Choroid plexus epithelial cell (primary cell): ENCODE measurements around the gene TOX2.

Experiments used
- DNase-seq: peaks from one replicate; pipeline ENCODE4 v3.0.0-alpha.2; 2010; ENCODE audit warnings: low read depth
- H3K4me3 ChIP-seq: 2 replicates; pipeline ENCODE4 v1.5.1; 2011; ENCODE audit warnings: low read depth, mild to moderate bottlenecking, control low read depth, low read length, moderate library complexity
- TF ChIP-seq, protein P1 (sequence below): conservative IDR thresholded peaks from 2 replicates; pipeline ENCODE4 v1.5.1; 2011; ENCODE audit warnings: low read depth, mild to moderate bottlenecking, control low read depth, inconsistent platforms, low read length, moderate library complexity

The TOX2 gene, protein sequence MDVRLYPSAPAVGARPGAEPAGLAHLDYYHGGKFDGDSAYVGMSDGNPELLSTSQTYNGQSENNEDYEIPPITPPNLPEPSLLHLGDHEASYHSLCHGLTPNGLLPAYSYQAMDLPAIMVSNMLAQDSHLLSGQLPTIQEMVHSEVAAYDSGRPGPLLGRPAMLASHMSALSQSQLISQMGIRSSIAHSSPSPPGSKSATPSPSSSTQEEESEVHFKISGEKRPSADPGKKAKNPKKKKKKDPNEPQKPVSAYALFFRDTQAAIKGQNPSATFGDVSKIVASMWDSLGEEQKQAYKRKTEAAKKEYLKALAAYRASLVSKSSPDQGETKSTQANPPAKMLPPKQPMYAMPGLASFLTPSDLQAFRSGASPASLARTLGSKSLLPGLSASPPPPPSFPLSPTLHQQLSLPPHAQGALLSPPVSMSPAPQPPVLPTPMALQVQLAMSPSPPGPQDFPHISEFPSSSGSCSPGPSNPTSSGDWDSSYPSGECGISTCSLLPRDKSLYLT

DNA sequence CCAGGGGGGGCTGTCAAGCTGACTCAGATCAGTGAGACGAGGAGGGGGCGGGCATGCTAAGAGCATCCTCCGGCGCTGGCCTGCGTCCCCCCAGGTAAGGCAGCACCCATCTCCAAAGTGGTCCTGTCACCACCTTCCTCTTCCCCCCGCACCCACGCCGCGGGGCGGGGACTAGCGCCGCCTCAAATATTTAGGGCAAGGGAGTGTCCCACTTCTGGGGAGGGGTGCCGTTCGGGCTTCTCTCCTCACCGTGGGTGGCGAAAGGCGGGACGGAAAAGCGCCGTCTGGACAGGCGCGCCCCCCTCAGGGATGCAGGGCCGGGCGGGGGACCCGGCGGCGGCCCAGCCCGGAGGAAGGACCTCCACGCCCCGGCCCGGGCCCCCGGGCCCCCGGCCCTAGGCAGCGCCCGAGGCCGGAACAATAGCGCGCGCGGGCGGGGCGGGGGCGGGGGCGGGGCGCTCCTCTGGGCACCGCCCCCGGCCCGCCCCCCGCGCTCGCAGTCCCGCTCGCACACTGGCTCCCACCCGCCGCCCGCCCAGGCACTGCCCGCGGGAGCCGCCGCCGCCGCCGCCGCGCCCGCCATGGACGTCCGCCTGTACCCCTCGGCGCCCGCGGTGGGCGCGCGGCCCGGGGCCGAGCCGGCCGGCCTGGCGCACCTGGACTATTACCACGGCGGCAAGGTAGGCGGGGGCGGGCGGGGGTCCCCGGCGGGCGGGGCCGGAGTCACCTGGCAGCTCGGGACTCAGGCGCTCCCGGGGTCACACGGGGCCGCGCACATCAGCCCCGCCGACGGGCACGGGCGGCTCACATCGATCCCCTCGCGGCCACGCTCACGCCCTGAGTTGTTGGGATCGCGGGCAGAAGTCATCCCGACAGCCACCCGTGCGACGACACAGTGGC lies at the start of gene TOX2:
TOX2 (plus strand) TSS at position 542 of the 900 bp plus-strand sequence; CDS start at position 582, 40 bp downstream.
- DNase-seq: peak; percentile 41
- H3K4me3 ChIP-seq: peak within 1 kb of the TSS; percentile 67
- TF ChIP-seq, protein P1, sequence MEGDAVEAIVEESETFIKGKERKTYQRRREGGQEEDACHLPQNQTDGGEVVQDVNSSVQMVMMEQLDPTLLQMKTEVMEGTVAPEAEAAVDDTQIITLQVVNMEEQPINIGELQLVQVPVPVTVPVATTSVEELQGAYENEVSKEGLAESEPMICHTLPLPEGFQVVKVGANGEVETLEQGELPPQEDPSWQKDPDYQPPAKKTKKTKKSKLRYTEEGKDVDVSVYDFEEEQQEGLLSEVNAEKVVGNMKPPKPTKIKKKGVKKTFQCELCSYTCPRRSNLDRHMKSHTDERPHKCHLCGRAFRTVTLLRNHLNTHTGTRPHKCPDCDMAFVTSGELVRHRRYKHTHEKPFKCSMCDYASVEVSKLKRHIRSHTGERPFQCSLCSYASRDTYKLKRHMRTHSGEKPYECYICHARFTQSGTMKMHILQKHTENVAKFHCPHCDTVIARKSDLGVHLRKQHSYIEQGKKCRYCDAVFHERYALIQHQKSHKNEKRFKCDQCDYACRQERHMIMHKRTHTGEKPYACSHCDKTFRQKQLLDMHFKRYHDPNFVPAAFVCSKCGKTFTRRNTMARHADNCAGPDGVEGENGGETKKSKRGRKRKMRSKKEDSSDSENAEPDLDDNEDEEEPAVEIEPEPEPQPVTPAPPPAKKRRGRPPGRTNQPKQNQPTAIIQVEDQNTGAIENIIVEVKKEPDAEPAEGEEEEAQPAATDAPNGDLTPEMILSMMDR: no peak

DNA sequence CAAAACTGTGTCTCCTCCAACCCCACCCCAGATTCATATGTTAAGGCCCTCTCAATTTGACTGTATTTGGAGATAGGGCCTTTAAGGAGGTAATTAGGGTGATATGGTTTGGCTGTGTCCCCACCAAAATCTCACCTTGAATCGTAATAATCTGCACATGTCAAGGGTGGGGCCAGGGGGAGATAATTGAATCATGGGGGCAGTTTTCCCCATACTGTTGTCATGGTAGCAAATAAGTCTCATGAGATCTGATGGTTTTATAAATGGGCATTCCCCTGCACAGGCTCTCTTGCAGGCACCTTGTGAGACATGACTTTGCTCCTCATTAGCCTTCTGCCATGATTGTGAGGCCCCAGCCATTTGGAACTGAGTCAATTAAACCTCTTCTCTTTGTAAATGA lies 46.6 kb upstream of the TOX2 start:
- TF ChIP-seq, protein P1: no peak
- DNase-seq: no peak
- H3K4me3 ChIP-seq: no peak overlapping the region

DNA sequence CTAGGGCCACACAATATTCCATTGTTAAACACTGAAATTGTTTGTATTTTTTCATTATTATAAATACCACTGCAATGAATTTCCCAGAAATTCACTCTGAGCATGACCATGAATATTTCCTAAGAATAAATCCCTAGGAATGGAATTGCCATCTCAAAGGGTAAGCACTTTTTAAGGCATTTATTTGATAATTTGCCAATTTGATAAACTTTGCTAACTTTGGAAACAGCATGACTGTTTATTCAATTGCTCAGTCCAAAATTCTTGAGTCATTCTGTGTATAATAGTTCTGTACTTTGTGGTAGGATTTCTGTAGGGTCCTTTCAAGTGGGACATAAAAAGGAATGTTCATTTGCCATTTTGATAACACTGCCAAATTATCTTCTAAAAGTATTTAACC lies 44.2 kb upstream of the TOX2 start:
- H3K4me3 ChIP-seq: no peak overlapping the region
- peak; percentile 20 for DNase-seq
- TF ChIP-seq, protein P1: no peak

DNA sequence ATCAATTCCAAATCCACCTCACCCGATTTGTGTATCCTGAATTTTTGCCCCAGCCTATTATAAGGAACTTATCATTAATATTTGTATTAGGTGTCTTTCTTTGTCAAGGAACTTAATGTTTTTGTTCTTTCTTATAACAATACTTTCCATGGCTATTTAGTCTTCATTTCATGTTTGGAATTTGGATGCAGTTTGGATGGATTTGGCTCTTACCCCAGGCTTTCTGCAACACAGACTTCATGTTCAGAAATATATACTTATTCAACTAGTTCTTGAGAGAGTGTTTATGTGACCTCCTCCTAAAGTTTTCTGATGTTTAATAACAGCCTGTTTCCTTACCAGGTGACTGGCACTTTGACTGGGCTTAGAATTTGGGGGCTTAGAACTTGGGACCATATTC lies 35.9 kb upstream of the TOX2 start:
- no peak for DNase-seq
- TF ChIP-seq, protein P1: no peak
- H3K4me3 ChIP-seq: no peak overlapping the region

DNA sequence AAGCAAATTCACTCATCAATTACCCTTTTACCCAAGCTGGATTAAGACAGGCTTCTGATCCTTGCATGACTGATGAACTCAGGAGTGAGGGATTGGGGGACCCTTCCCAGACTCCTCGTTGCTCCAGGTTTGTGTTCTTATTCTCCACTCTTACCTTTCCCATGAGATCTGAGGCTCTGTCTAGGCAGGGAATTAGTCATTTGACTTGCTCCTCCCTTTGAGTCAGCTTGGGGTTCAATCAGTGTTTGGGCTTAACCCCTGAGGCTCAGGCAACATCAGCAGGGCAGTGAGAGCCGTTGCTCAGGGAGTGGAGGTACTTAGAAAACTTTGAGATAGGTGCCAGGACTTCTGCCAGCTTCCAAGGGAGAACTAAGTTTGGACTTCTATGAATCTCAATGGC lies 20.7 kb upstream of the TOX2 start:
- H3K4me3 ChIP-seq: no peak overlapping the region
- TF ChIP-seq, protein P1: no peak
- DNase-seq: no peak

DNA sequence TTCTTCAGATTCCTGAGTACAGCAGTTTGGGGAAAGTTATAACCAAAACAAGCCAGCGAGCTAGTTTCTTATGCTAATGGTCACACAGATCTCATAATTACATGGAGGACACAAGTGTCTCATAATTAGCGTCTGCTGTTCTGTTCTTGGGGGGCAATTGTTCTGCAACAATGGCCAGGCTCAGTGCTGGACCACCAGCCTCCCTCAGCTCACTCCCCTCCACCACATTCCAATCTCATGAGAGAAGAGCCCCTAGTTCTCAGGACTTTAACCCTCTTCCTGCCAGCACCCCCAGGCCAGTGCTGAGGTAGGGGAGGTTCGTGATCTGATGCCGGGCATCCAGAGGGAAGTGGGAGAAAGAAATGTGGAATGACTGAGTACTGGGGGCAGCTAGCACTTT lies 20.2 kb upstream of the TOX2 start:
- TF ChIP-seq, protein P1: no peak
- no peak overlapping the region for H3K4me3 ChIP-seq
- DNase-seq: no peak
